PC-9 (cell line): ENCODE data around the gene USP34.

Experiments
- EZH2 ChIP-seq: fragments of 200-600 bp; sonication (generic); IDR thresholded peaks from 2 replicates; pipeline ENCODE4 v1.8.0; 2017; ENCODE audit warnings: antibody characterized with exemption, low read depth
- TF ChIP-seq, protein P1 (sequence below): fragments of 200-600 bp; sonication (generic); conservative IDR thresholded peaks from 2 replicates; pipeline ENCODE4 v1.6.1; 2017; ENCODE audit warnings: mixed run types, antibody characterized with exemption, mild to moderate bottlenecking, moderate library complexity

DNA sequence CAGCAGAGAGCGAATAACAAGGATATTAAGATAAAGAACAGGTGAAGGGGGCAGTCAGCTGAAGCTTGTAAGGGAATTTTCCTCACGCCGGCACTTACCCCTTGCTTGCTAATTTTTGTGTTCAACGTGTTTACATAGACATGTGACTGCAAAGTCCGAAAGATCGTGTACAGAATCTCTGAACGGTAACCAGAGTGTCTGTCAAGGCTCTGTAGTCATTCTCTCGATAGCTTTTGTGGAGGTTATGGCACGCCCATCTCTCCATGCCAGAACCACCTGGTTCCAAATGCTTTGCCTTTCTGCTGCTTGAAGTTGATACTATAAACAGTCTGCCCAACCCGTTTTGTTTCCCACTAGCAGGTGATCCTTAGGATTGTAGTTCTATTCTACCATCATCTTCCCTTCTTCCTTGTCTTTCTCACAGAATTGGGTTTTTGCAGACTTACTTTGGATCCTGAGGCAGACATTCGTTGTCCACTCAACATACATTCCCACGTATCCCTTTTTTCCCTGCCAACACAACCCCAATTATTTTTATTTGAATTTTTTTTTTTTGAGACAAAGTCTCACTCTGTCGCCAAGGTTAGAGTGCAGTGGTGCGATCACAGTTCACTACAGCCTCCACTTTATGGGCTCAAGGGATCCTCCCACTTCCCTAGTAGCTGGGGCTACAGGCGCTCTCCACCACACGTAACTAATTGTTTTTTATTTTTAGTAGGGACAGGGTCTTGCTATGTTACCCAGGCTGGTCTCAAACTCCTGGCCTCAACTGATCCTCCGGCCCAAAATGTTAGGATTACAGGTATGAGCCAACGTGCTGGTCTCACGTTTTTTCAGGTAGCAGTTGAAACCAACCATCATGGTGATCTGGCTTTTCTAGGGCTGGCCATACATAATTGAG is 1.3 kb upstream of the USP34 start:
- TF ChIP-seq, protein P1, sequence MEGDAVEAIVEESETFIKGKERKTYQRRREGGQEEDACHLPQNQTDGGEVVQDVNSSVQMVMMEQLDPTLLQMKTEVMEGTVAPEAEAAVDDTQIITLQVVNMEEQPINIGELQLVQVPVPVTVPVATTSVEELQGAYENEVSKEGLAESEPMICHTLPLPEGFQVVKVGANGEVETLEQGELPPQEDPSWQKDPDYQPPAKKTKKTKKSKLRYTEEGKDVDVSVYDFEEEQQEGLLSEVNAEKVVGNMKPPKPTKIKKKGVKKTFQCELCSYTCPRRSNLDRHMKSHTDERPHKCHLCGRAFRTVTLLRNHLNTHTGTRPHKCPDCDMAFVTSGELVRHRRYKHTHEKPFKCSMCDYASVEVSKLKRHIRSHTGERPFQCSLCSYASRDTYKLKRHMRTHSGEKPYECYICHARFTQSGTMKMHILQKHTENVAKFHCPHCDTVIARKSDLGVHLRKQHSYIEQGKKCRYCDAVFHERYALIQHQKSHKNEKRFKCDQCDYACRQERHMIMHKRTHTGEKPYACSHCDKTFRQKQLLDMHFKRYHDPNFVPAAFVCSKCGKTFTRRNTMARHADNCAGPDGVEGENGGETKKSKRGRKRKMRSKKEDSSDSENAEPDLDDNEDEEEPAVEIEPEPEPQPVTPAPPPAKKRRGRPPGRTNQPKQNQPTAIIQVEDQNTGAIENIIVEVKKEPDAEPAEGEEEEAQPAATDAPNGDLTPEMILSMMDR: no peak
- TF ChIP-seq EZH2: no peak
